ENCODE results near the gene ARMC2.

The ARMC2 gene

DNA sequence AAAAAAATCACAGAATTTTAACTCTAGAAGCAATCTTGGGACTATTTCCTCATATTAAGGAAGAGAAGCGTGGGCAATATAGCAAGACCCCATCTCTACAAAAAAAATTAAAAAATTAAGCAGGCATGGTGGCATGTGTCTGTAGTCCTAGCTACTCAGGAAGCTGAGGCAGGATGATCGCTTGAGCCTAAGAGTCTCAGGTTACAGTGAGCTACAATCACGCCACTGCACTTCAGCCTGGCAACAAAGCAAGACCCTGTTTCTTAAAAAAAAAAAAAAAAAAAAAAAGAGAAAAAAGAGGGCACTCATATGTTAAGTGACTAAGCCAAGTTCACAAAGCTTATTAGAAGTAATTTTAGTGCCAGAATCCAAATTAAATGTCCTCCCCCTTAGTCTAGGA is 145.7 kb downstream of the ARMC2 start:
- DNase-seq: no peak

- no peak for DNase-seq
Measured at GRCh38 chr6:108995296-108995695, 147.1 kb downstream of the ARMC2 start.

DNA sequence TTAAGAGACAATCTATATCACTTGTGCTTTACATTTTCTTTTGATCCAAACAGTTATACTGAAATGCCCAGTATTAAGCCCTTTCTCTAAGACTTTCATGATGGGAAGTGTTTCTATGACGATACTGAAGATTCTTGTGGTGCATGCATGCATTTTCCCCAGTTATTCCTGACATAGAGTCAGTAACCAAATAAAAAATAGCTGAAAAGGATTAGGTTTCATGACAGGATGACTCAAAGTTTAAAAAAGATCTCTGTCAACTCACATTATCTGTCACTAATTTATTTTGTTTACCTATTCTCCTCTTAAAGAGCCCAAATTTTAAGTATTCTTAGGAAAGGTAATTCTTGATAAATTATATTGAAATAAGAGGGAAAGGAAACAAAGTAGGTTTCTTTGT is 148.0 kb downstream of the ARMC2 start:
- no peak for DNase-seq

- no peak for DNase-seq
Measured at GRCh38 chr6:108998485-108998884, 150.3 kb downstream of the ARMC2 start.

- no peak for DNase-seq
Measured at GRCh38 chr6:108999428-108999827, 151.2 kb downstream of the ARMC2 start.

DNA sequence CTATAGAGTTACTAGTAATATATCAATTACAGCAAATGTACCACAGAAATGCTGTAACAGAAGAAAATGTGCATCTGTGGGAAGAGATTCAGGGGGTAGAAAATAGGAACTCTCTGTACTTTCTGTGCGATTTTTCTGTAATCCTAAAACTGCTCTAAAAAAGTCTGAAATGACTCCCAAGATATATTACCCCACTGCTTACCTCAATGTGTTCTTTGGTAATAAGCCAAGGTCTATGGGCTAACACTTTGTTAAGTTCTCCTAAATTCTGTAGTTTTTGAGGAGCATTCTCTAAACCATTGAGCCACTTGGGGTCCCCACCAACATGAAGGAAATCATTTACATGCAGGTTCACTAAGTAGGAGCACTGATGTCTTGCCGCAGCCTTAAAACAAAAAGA is 152.1 kb downstream of the ARMC2 start:
- no peak for DNase-seq

DNA sequence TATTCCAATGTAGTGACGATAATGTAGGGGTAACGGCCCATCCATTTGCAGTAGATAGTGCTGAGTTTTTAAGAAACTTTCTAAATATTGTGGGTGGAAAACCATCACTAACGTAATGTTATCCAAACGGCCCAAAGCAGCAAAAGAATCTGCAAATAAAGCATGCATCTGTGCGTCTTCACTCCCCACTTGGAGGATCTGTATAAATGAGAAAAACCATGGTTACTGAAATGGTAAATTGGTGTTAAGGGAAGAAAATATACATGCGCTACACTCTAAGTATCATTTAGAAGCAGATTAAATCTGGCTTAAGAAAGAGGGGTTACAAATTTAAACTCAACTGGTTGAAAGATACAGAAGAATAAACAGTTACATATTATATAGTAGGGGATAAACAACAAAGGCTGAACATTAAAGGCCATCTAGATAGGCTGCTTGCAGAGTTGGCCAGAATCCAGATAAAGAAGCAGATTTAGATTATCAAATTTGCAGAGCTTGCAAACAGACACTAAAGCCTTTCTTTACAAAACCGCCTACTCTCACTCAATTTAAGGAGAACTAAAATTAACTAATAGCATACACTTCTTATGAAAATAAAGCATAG is 153.2 kb downstream of the ARMC2 start:
- DNase-seq: no peak

GRCh38 chr6:109002051-109002697 is 154.0 kb downstream of the ARMC2 start:
- DNase-seq: peak; percentile 32 to 43

- DNase-seq: peak in 1 of 2 donors; percentile 35
Measured at GRCh38 chr6:109002882-109003281, 154.7 kb downstream of the ARMC2 start.

DNA sequence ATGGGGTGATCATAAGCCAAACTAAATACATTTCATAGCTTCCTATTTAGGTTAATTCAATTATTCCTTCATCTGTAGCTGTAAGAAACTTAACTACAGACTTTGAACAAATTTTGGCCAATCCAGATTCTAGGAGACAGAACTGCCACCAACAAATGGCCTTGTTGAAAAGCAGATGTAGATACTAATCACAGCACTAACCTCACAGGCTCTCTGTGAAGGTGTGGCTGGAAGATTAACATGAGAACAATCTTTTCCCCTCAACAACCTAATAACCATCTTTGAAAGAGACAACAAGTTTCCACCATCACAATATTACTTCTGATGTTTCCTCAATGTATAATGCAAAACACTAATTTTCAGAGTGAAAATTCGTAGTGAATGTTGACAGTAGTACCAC is 158.6 kb downstream of the ARMC2 start:
- no peak for DNase-seq

DNA sequence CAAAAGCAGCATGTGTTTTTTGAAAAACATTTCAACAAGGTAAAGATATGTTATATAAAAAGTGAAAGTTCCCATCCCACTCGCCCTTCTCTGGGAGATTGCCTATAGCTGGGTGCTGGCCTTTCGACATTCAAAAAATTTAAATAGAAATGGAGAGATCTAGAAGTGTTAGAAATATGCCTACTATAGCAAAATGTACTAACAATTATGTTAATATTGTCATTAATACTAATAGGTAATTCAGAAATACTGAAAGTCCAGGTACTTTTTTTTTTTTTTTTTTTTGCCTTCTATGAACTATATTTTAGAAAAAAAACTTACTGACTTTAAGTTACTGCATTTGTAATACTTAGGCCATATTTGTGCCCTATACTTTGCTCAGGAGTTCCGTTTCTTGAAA is 159.3 kb downstream of the ARMC2 start:
- no peak for DNase-seq

DNA sequence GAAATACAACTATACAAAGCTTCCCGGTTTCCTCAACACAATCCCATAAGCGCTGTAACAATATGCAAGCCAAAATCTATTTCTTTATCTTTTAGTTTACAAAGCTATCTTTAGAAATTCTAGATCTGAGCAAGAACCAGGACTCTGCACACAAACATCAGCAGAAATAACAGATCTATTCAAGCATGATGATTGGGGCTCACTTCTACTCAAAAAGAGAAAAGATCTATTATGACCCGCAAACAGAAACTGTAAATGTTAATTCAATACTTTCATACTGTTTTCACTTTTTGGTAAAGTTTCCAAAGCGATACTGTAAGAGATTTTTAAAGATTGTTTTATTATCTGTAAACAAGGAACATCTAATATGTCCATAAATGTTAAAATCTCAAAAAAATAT is 159.8 kb downstream of the ARMC2 start:
- DNase-seq: no peak

GRCh38 chr6:109008537-109009235 is 160.5 kb downstream of the ARMC2 start:
- DNase-seq: peak; percentile 46 to 52

DNA sequence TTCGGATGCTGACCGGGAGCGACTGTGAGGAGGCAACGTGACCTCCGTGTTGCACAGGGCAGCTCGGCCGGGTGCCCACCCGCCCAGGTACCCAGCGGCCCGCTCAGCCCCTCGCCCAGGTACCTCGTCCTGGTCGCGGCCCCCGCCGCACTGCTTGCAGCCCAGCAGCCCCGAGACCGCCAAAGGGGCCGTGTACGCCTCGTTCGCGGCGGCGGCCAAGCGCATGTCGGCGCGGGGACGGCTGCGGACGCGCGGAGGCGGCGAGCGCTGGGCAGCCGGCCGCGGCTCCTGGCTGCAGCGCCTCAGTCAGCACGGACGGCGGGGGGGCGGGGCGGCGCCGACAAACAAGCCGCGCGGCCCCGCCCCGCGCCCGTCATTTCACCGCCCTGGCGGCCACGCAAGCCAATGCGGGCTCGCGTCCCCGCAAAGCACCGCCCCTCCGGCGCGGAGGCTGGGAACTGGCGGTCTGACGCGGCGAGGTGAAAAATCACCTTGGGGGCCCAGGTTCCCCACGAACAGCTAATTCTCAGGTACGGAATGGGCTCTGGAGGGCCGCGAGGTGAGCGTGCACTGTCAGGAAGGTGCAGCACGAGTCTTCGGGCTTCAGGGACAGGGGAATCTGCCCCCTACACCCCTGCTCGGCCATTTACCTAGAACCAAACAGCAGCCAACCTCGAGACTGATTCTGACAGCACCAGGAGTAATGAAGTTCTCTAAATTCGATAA is 161.2 kb downstream of the ARMC2 start:
- peak; percentile 87 to 96 for DNase-seq

- no peak for DNase-seq
Measured at GRCh38 chr6:109009962-109010704, 161.9 kb downstream of the ARMC2 start.

- no peak for DNase-seq
Measured at GRCh38 chr6:109010705-109011102, 162.5 kb downstream of the ARMC2 start.

- DNase-seq: peak; percentile 7 to 73
Measured at GRCh38 chr6:109013656-109014305, 165.6 kb downstream of the ARMC2 start.

- peak; percentile 52 to 63 for DNase-seq
Measured at GRCh38 chr6:109014606-109015005, 166.4 kb downstream of the ARMC2 start.

- no peak for DNase-seq
Measured at GRCh38 chr6:109015176-109015575, 167.0 kb downstream of the ARMC2 start.

GRCh38 chr6:109019911-109020310 is 171.7 kb downstream of the ARMC2 start:
- no peak for DNase-seq

DNA sequence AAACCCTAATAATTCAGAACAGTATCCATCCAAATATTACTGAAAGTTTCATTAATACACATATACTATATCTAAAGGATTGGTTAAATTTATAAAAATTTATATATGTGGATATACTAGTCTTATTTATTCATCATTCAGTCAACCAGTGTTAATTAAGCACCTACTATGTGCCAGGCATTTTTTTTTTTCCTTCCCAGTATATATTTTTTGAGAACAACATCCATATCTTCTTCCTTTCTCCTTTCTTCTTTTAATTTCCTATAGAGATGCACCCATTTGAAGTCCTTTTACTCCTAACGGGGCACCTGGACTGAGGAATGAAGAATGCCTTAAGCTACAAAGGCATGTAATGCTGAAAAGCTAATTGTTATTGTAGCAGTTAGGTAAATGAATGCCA is 173.6 kb downstream of the ARMC2 start:
- DNase-seq: no peak

GRCh38 chr6:109023356-109023925 is 175.2 kb downstream of the ARMC2 start:
- no peak for DNase-seq

Measured in inflammatory macrophage (primary cell).